HPDE6-E6E7 (cell line): Measurements from ENCODE around the gene BBIP1.
"Not testable (repeated sequence)": the region's sequence is repeated elsewhere in the genome, so short reads cannot be mapped to it uniquely, and the experiment has no call there.

Experiments used
- DNase-seq: peaks from one replicate; pipeline ENCODE4 v3.0.0; 2011; ENCODE audit warnings: missing footprints; ENCODE audit errors: extremely low spot score

The BBIP1 gene

GRCh38 chr10:110923856-110924493 lies 5.0 kb upstream of the BBIP1 start:
- DNase-seq: no peak

GRCh38 chr10:110919971-110920881 lies 1.2 kb upstream of the BBIP1 start:
- no peak for DNase-seq

GRCh38 chr10:110919349-110919931 lies 460 bp upstream of the BBIP1 start, which contains the start of gene SHOC2:
Gene SHOC2 (plus strand): TSS chr10:110919604. CDS start chr10:110964359, 44,755 bp downstream.
- DNase-seq: peak; percentile 46

- DNase-seq: peak; percentile 89
These were observed 724 bp downstream of the BBIP1 start for GRCh38 chr10:110918269-110918642.

GRCh38 chr10:110916554-110917346 lies 2.2 kb downstream of the BBIP1 start:
- DNase-seq: no peak

GRCh38 chr10:110915600-110915999 lies 3.4 kb downstream of the BBIP1 start:
- not testable (repeated sequence) for DNase-seq

- no peak for DNase-seq
These were observed 3.9 kb downstream of the BBIP1 start for GRCh38 chr10:110915035-110915434.

- DNase-seq: no peak
These were observed 4.5 kb downstream of the BBIP1 start for GRCh38 chr10:110914431-110914830.

GRCh38 chr10:110912374-110912773 lies 6.6 kb downstream of the BBIP1 start:
- no peak for DNase-seq

- no peak for DNase-seq
These were observed 8.8 kb downstream of the BBIP1 start for GRCh38 chr10:110910138-110910537.

- DNase-seq: no peak
These were observed 15.4 kb downstream of the BBIP1 start for GRCh38 chr10:110903280-110904278.

- peak; percentile 64 for DNase-seq
These were observed 16.8 kb downstream of the BBIP1 start for GRCh38 chr10:110901954-110902819.

GRCh38 chr10:110900983-110901382 lies 18.0 kb downstream of the BBIP1 start:
- DNase-seq: no peak

GRCh38 chr10:110898391-110898790 lies 20.6 kb downstream of the BBIP1 start:
- no peak for DNase-seq

- DNase-seq: no peak
These were observed 21.8 kb downstream of the BBIP1 start for GRCh38 chr10:110897184-110897583.

- DNase-seq: no peak
These were observed 25.3 kb downstream of the BBIP1 start for GRCh38 chr10:110893559-110894179.

GRCh38 chr10:110892602-110893288 lies 26.2 kb downstream of the BBIP1 start:
- DNase-seq: no peak

GRCh38 chr10:110887560-110887959 lies 31.4 kb downstream of the BBIP1 start:
- no peak for DNase-seq
